Kidney glomerular epithelial cell (primary cell): ENCODE measurements around the gene PTTG1IP.

Source experiments
- DNase-seq: peaks from one replicate; lab custom pipeline; 2025; lab: John Stamatoyannopoulos, UW

The PTTG1IP gene

DNA sequence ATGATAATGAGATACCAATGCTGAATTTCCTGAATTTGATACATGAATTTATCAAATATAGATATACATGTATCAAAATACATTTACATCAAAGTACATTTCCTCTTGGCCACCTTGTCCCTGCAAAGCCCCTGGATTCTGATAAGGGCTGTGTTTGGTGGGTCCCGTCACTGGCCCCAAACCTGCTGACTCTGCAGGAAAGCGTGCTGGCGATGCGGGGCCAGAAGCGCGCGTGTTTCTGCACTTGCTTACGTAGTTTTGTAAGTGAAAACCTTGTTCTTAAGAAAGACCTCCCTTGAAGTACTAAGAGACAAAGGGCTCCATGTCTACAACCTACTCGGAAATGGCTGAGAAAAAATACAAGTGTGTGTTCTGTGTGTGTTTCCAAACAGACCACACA is 36.2 kb upstream of the PTTG1IP start:
- DNase-seq, result no peak

- DNase-seq, result no peak
Observed at GRCh38 chr21:44908908-44909307, 35.4 kb upstream of the PTTG1IP start.

GRCh38 chr21:44907966-44908895 is 34.7 kb upstream of the PTTG1IP start:
- no peak for DNase-seq

DNA sequence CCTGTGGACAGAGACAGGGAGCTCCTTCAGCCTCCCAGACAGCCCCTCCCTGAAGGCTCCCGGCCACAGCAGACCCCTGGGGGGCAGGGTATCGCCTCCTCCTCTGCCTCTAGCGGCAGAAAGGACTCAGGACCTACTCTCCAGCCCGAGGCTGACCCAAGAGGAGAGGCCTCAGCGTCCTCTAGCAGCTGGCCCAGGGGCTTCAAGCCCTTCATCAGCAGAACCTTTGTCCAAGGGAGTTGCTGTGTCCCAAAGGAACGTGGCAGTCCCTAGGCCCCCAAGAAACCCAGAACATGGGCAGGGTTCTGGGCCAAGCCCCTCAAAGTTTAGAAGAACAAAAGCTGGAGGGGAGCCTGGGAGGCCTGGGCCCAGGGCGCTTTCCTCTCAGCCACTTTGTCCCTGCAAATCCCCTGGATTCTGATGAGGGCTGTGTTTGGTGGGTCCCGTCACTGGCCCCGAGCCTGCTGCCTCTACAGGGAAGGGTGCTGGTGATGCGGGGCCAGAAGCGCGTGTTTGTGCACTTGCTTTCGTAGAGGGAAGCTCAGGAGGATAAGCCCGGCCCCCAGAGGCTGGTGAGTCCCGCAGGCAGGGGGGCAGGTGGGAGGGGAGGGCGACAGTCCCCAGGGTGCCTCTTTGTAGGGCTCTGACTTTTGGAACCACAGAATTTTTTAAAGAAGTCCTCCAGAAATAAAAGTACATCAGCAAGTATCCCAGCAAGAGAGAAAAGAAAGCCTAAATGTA is 33.9 kb upstream of the PTTG1IP start:
- no peak for DNase-seq

GRCh38 chr21:44905728-44906090 is 32.2 kb upstream of the PTTG1IP start:
- DNase-seq, result no peak

- DNase-seq, result no peak
Observed at GRCh38 chr21:44905016-44905727, 31.7 kb upstream of the PTTG1IP start.

- no peak for DNase-seq
Observed at GRCh38 chr21:44904141-44904923, 30.8 kb upstream of the PTTG1IP start.

DNA sequence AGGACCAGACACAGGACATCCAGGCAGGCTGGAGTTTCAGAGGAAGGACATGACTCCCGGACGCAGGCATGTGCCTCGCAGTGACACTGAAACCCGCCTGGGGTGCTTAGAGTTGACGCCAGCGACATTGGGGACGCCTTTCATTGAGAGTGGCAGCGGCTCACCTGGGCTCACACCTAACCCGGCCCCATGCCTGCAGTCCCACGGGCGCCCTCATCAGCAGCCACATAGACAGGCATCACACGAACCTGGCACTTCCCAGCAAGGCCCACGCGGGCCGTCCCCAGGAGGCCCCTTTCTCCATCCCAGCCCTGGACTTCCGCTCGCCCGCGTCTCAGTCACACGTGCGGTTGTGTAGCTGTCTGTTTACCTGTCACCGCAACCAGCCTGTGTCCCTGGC is 30.2 kb upstream of the PTTG1IP start:
- no peak for DNase-seq

DNA sequence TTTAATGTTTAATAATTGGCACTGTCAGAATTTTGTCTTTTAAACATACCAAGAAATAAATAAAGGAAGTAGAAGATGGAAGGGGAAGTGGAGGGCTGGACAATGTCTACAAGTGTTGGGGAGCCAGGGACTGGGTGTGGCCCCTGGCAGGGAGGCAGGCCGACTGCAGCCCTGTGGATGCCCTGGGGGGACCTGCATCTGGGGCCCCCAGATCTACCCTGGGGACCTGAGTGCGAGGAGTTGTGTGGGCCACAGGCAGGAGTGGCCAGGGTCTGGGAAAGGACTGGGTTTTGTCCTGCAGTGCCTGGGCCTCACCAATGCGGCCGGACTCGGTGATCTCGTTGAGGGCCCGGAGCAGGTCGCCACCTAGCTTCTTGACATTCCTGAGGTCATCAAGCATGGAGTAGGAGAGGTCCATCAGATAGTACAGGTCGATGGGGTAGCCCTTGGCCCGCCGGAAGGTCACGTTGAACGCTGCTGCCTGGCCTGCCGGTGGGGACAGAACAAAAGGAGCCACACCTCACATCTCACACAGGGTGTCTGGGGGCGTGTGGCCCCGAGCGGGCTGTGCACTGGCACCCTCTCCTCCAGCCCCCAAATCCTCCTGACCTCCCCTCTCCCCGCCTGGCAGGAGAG is 29.7 kb upstream of the PTTG1IP start:
- DNase-seq, result no peak

DNA sequence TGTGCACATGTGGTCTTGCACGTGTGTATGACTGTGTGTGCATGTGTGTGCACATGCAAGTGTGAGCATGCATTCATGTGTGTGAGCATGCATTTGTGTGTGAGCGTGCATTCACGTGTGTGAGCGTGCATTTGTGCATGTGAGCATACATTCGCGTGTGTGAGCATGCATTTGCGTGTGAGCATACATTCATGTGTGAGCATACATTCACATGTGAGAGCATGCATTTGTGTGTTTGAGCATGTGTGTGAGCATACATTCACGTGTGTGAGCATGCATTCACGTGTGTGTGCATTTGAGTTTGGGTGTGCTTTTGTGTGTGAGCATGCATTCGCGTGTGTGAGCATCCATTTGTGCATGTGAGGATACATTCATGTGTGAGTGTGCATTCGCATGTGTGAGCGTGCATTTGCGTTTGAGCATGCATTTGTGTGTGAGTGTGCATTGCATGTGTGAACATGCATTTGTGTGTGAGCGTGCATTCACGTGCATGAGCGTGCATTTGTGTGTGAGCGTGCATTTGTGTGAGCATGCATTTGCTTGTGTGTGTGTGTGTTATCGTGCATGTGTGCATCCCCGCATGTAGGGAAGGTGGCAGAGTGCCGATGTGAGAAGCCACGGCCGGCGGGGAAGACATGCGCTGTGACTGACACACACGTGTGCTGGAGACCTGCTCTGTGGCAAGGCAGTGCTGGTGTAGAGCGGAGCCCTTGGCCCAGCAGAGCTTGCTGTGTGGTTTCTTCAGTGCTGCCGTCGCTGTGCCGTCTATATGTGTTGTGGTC is 29.0 kb upstream of the PTTG1IP start:
- DNase-seq, result no peak

DNA sequence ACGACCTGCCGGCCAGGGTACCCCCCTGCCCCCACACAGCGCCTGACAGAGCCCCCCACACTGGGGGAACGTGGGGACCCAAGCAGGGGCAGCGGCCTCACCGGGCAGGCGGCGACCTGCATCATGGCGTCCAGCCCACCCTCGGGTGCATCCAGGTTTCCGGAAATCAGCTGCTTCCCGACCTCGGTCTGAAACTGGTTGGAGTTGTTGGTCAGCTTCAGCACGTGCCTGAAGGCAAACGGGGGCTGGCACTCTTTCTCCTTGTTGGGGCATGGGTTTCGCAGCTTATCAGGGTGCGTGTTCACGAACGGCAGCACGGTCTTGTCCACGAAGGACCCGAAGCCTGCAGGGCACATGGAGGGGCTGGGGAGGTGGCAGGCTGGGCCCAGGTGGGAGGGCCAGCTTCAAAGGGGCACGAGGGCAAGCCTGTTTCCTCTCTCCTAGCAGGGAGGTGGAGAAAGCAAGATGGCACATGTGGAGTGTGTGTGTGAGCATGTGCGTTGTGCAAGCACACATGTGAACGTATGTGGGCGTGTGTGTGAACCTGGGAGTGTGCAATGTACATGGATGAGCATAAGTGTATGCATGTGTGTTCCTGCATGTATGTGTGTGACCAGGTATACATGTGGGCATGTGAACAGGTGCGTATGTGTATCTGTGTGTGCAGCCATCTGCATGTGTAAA is 28.0 kb upstream of the PTTG1IP start:
- DNase-seq, result no peak

DNA sequence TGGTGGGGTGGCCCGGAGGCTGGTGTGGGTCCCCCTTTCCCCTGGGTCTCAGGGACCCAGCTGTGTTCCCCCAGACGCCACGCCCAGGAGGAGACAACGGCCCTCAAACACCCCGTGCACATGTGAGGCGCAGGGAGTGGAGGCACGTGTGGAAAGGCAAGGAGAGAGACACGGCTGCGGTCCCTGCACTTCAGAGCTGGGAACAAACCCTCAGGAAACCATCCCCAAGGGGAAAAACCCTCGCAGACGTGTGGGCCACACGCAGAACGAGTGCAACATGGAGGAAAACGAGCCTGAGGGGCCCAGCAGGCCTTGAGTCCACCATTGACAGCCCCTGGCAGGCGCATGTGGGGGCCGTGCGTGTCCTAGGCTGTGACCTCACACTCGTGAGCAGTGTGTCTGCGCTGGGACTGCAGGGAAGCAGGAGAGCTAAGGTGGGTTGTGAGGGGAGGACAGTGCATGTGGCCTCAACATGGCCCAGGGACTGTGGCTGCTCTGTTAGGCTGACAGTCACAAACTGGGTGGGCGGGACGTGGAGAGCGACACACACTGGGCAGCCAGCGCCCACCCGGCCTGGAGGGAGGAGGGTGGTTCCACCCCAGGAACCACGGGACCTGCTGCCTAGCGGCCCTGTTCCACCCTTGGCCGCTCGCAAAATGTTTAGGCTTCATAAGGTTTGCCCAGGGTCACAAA is 27.2 kb upstream of the PTTG1IP start:
- no peak for DNase-seq

GRCh38 chr21:44899768-44900558 is 26.5 kb upstream of the PTTG1IP start:
- DNase-seq, result no peak

DNA sequence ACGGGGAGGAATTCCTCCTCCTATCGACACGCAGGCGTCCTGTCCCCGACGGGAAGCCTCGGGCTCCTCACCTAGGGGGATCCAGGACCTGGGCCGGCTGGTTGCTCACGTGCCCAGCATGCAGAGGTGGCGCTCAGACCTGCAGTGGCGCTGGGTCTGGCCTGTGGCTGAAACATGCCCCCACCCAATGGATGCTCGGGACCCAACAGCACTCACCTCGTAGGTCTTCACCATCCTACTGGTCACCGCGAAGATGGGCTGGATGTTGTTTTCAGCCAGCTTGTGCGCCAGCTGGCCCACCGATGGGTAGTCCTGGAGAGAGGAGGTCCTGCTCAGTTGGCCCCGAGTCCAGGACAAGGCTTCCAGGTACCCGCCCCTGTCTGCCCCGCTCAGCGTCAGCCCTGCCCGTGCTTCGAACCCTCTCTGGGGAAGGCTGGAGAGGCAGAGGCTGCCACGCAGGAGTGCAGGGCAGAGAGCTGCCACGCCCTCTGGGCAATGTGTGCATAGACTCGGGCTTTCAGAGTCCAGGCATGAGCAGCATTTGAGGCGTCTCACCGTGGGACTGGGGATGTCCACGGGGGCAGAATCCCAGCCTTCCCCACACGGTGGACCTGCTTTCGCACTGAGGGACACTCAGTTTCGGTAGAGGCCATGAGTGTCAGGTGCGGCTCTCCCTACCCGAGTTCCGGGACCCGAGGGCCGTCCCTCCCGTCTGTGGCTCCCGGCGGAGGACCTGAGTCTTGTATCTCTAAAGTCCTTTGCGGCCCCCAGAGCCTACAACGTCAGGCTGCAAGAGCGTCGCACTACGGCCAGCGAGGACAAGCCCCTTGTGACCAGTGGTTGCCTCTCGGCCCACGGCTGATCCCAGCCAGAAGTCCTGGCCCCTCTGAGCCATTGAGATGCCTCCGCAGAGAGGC is 25.6 kb upstream of the PTTG1IP start:
- no peak for DNase-seq

DNA sequence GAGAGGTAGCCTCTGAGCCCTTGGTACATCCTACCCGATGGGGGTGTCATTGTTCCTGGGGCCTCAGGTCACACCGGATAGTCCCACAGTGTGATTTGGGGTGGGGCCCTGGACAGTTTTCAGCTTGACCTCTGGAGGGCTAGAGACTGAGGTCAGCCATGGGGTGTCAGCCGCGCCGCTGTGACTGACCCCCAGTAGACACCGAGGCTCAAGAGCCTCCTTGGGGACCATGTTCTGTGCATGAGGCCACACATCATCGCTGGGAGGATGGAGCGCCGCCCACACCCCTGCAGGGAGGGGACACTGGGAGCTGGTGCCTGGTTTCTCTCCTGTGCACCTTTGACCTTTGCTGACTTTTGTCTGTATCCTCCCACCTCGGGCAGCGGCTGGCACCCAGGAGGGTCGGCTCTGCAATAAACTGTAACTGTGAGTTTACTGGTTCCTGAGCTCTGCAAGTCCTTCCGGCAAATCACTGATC is 24.6 kb upstream of the PTTG1IP start:
- no peak for DNase-seq

DNA sequence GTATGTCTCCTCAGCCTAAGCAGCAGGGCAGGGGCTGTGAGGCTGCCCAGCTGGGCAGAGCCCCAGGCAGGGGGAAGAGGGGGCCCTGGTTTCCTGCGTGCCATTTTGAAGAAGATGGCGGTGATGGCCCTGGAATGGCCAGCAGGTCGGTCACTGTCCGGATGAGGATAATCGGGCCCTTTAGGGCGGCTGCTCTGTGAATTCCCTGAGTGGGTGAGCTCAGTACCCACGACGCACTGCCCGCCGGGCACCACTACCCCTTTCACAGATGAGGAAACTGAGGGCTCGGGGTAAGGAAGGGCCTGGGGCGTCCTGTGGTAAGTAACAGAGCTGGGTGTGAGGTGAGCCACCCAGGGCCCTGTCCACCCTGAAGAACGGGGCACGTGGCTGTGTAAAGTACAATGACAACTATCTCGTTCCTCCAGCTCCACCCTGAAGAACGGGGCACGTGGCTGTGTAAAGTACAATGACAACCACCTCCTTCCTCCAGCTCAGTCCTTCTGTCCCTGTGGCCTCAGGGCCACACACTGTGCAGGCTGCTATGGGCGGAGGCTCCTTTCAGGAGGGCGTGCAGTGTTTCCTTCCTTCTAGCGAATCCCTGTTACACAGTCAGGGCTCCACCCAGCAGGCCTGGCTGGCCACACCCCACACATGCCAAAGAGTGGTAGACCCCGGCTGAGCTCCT is 24.0 kb upstream of the PTTG1IP start:
- no peak for DNase-seq
